CD4-positive, alpha-beta T cell (primary cell): ENCODE data around the gene BICC1. TPM values are rescaled to one million over a fixed set of nuclear protein-coding genes. Genes with fewer than 3 reads are reported as not detected.

Experiments used
- ATAC-seq: fragments of 200-7000 bp; cut with Tn5 transposase; one replicate; pipeline ENCODE4 v1.10.0; 2022; ENCODE audit warnings: mild to moderate bottlenecking; ENCODE audit not compliant: poor library complexity
- CTCF ChIA-PET: fragments of 350-600 bp; sonication (Branson Sonifier 250); formaldehyde crosslinking; loops from one replicate; lab custom pipeline; 2021; ENCODE audit warnings: antibody characterized with exemption, inconsistent platforms; lab: Charles Lee
- POLR2A ChIA-PET: fragments of 350-600 bp; sonication (Branson Sonifier 250); formaldehyde crosslinking; loops from one replicate; lab custom pipeline; 2021; ENCODE audit warnings: antibody characterized with exemption, inconsistent platforms; lab: Charles Lee
- DNase-seq, 14 experiments: peaks; one replicate each; pipeline ENCODE4 v3.0.0-alpha.2; 2013 to 2020; ENCODE audit warnings: mixed read lengths in 2 of 14
- H3K27ac ChIP-seq, 2 donors: one replicate each; pipeline versions ENCODE4 v1.5.1 to v1.7.0; 2013; ENCODE audit warnings: low read length in 2 of 2, low read depth in 1 of 2, mild to moderate bottlenecking in 1 of 2
- H3K27me3 ChIP-seq, 2 experiments: 1 replicate in 1 of 2; 2 replicates in 1 of 2; pipeline versions ENCODE4 v1.6.1 to v1.7.0; 2013; ENCODE audit warnings: low read length in 2 of 2, control low read depth in 1 of 2, mild to moderate bottlenecking in 1 of 2, moderate library complexity in 1 of 2; ENCODE audit not compliant: insufficient read depth in 2 of 2, control insufficient read depth in 1 of 2
- H3K36me3 ChIP-seq: one replicate; pipeline ENCODE4 v1.6.1; 2013; ENCODE audit warnings: low read length, control low read depth; ENCODE audit not compliant: insufficient read depth
- H3K4me1 ChIP-seq: one replicate; pipeline ENCODE4 v1.6.1; 2013; ENCODE audit warnings: low read length, control low read depth; ENCODE audit not compliant: insufficient read depth
- H3K4me3 ChIP-seq: one replicate; pipeline ENCODE4 v1.5.1; 2013; ENCODE audit warnings: mild to moderate bottlenecking, low read length, moderate library complexity
- H3K9me3 ChIP-seq, 2 experiments: 1 replicate in 1 of 2; 2 replicates in 1 of 2; pipeline versions ENCODE4 v1.6.1 to v1.7.0; 2013; ENCODE audit warnings: low read length in 2 of 2, mild to moderate bottlenecking in 2 of 2, control low read depth in 1 of 2, moderate library complexity in 1 of 2; ENCODE audit not compliant: control insufficient read depth in 1 of 2, insufficient read depth in 1 of 2
- H3K27ac Mint-ChIP-seq: one replicate; pipeline ENCODE4 v1.8.0; 2020; ENCODE audit warnings: mixed read lengths
- H3K27me3 Mint-ChIP-seq: one replicate; pipeline ENCODE4 v1.8.0; 2021; ENCODE audit warnings: mixed read lengths
- H3K36me3 Mint-ChIP-seq: one replicate; pipeline ENCODE4 v1.8.0; 2021; ENCODE audit warnings: low read depth, mixed read lengths
- H3K4me1 Mint-ChIP-seq: one replicate; pipeline ENCODE4 v1.8.0; 2021; ENCODE audit warnings: low read depth, mixed read lengths
- H3K4me3 Mint-ChIP-seq: one replicate; pipeline ENCODE4 v1.8.0; 2020; ENCODE audit warnings: mild to moderate bottlenecking, mixed read lengths
- H3K9me3 Mint-ChIP-seq: one replicate; pipeline ENCODE4 v1.8.0; 2020; ENCODE audit warnings: mixed read lengths
- intact Hi-C, 2 experiments: fragments of 100-400 bp; cut with DNase I in 1 of 2; cut with micrococcal nuclease in 1 of 2; formaldehyde crosslinking; loops; one replicate each; pipeline versions ENCODE4 v1.15.1 to v1.9.0; 2023 to 2025; cut with DNase I, micrococcal nuclease
- total RNA-seq, 174 experiments: library from RNA in 2 of 174; stranded (reverse) in 2 of 174; gene quantifications; one replicate each; pipeline ENCODE4 v1.2.3 and lab custom pipeline; 2021 to 2026
- TF ChIP-seq, protein P1 (sequence below): fragments of 200-600 bp; IDR thresholded peaks from one replicate; pipeline ENCODE4 v1.8.0; 2022; ENCODE audit warnings: antibody characterized with exemption, mild to moderate bottlenecking

BICC1 gene
- total RNA-seq, 2 experiments from 2014 or later = not detected

DNA sequence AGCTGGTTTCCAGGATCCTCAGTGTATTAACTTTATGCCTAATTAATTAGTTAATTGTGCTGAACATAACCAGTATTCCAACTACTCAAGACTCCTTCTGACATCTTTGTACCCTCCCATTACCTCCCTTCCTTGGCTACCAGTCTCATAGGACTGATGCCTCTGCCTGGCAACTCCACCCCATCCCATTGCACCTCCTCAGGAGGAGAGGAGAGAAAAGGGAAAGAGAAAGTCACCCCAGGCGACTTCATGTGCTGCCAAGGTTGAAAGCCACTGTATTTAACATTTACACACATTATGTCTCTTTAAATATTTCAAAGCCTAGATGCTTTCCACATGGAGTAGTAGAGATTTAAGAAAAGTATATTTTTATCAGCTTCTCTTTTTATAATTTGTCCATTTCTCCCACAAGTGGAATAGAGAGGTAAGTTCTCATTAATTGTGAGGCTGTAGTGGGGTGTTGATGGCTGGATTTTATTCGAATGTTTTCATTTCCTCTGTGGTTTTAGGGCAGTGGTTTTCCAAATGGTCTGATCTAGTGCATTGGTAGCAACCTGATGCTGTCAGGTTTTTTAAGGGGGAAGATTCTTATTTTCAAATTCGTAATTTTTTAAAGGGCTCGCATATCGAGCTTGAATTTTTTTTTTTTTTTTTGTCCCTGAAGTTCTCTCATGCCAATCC is 148.0 kb downstream of the BICC1 start:
- intact Hi-C loops = no loop called here
- Mint-ChIP-seq H3K36me3 (no peaks in the 10 kb centered on the region), H3K4me3 (no peak overlapping the region), H3K27me3 (no peaks in the 10 kb centered on the region), H3K27ac (no peak overlapping the region), H3K4me1 (peaks cover 8% of the 10 kb centered on the region), H3K9me3 (peaks cover 10% of the 10 kb centered on the region)
- TF ChIP-seq, protein P1, sequence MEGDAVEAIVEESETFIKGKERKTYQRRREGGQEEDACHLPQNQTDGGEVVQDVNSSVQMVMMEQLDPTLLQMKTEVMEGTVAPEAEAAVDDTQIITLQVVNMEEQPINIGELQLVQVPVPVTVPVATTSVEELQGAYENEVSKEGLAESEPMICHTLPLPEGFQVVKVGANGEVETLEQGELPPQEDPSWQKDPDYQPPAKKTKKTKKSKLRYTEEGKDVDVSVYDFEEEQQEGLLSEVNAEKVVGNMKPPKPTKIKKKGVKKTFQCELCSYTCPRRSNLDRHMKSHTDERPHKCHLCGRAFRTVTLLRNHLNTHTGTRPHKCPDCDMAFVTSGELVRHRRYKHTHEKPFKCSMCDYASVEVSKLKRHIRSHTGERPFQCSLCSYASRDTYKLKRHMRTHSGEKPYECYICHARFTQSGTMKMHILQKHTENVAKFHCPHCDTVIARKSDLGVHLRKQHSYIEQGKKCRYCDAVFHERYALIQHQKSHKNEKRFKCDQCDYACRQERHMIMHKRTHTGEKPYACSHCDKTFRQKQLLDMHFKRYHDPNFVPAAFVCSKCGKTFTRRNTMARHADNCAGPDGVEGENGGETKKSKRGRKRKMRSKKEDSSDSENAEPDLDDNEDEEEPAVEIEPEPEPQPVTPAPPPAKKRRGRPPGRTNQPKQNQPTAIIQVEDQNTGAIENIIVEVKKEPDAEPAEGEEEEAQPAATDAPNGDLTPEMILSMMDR = no peak
- ChIA-PET POLR2A (no interaction called here), CTCF (no interaction called here)
- DNase-seq = peak in 1 of 14 experiments; percentile 18
- Histone ChIP-seq H3K27me3 (no peaks in the 10 kb centered on the region), H3K4me1 (no peaks in the 10 kb centered on the region), H3K4me3 (no peak overlapping the region), H3K9me3 (peaks cover 4 to 7% of the 10 kb centered on the region in 2 experiments), H3K27ac (no peak overlapping the region), H3K36me3 (no peaks in the 10 kb centered on the region)
- ATAC-seq = no peak

DNA sequence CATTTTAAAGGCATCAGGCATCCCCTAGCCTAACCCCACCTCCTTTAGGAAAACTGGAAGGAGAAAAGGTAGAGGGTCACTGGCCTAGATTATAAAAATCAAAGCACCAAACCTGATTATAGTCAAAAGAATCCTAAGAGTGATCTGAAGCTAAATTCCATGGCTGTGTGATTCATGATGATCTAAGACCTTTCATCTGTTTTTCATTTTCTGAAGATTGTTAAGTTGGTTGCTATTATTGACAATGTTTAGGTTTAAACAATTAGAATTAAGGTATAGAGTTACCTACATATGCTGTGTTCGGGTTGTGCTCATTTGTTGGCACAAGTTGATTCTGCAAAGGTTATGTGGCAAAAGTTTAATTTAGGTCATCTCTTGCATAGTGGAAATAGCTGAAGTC is 148.7 kb downstream of the BICC1 start:
- no peaks in the 10 kb centered on the region for H3K36me3 Mint-ChIP-seq
- H3K4me1 Mint-ChIP-seq = peaks cover 11% of the 10 kb centered on the region
- no peaks in the 10 kb centered on the region for H3K36me3 ChIP-seq
- H3K27me3 Mint-ChIP-seq = no peaks in the 10 kb centered on the region
- no peak for DNase-seq
- no peaks in the 10 kb centered on the region for H3K4me1 ChIP-seq
- intact Hi-C loops = no loop called here
- ChIA-PET POLR2A (no interaction called here), CTCF (no interaction called here)
- ATAC-seq = no peak
- no peaks in the 10 kb centered on the region for H3K27me3 ChIP-seq
- peaks cover 4 to 7% of the 10 kb centered on the region in 2 experiments for H3K9me3 ChIP-seq
- H3K4me3 Mint-ChIP-seq = no peak overlapping the region
- no peak overlapping the region for H3K27ac ChIP-seq
- TF ChIP-seq, protein P1 = no peak
- H3K27ac Mint-ChIP-seq = no peak overlapping the region
- H3K9me3 Mint-ChIP-seq = peaks cover 10% of the 10 kb centered on the region
- H3K4me3 ChIP-seq = no peak overlapping the region

DNA sequence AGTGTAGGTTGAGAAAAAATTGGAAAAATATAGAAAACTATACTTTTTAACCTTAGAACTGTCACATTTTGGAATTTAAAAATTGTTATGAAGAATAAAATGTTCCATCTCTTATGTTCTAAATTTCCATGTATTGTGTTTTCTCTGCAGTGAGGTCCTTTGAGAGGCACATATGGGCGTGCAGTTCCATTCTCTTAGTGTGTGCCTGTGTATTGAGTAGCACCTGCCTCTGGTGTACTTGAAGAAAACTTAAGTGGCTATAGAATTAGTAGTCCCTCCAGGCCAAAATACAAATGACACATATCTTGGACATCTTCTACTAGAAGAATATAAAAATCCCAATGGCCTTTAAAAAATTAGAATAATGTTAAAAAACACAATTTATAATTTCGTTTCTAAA is 149.2 kb downstream of the BICC1 start:
- DNase-seq (no peak), ATAC-seq (no peak)
- Histone ChIP-seq H3K4me3 (no peak overlapping the region), H3K27me3 (no peaks in the 10 kb centered on the region), H3K36me3 (no peaks in the 10 kb centered on the region), H3K27ac (no peak overlapping the region), H3K9me3 (peaks cover 4 to 7% of the 10 kb centered on the region in 2 experiments), H3K4me1 (no peaks in the 10 kb centered on the region)
- intact Hi-C loops = no loop called here
- POLR2A ChIA-PET = no interaction called here
- H3K4me3 Mint-ChIP-seq = no peak overlapping the region
- no peaks in the 10 kb centered on the region for H3K27me3 Mint-ChIP-seq
- peaks cover 17% of the 10 kb centered on the region for H3K4me1 Mint-ChIP-seq
- CTCF ChIA-PET = no interaction called here
- H3K36me3 Mint-ChIP-seq = no peaks in the 10 kb centered on the region
- no peak overlapping the region for H3K27ac Mint-ChIP-seq
- TF ChIP-seq, protein P1 = no peak
- H3K9me3 Mint-ChIP-seq = peaks cover 10% of the 10 kb centered on the region
